Upper lobe of left lung (tissue), 4 donors: ENCODE measurements around the gene SPINK1.

Experiments used
- CTCF ChIP-seq, 6 experiments: fragments of 450-650 bp in 4 of 6; fragments of 200-600 bp in 2 of 6; sonication (generic) in 2 of 6; IDR thresholded peaks; one replicate each; pipeline ENCODE4 v1.5.1; 2016 to 2019; ENCODE audit warnings: antibody characterized with exemption in 6 of 6
- POLR2A ChIP-seq, 4 donors: fragments of 450-650 bp; IDR thresholded peaks; one replicate each; pipeline ENCODE4 v1.5.1; 2016 to 2017; ENCODE audit warnings: antibody characterized with exemption in 4 of 4, mild to moderate bottlenecking in 2 of 4
- POLR2AphosphoS5 ChIP-seq, 2 donors: sonication (generic); formaldehyde crosslinking; IDR thresholded peaks; one replicate each; pipeline ENCODE4 v1.5.1; 2017; ENCODE audit warnings: antibody characterized with exemption in 2 of 2

- no peak for TF ChIP-seq POLR2A (IDR thresholded peaks at IDR 0.05)
- no peak for TF ChIP-seq POLR2AphosphoS5 (IDR thresholded peaks at IDR 0.05)
- TF ChIP-seq CTCF (IDR thresholded peaks at IDR 0.05): no peak
Observed at GRCh38 chr5:147859962-147860640, 28.6 kb upstream of the SPINK1 start.
